Cardiac atrium fibroblast (primary cell): ENCODE results near the gene ABCC5. TPM values are rescaled to one million over a fixed set of nuclear protein-coding genes. Genes with fewer than 3 reads are reported as not detected.

Experiments
- total RNA-seq: library from RNA; depleted of rRNA; stranded (reverse); fragments of >200 nt; gene quantifications from 2 replicates; pipeline ENCODE4 v1.2.3, GENCODE V29; 2015

ABCC5 gene
- 9.4 and 12.1 TPM in 2 replicates for total RNA-seq

GRCh38 chr3:184017672-184018423 lies at the start of gene ABCC5:
Gene ABCC5 (minus strand): TSS chr3:184017884. CDS start chr3:184014392, 3,492 bp downstream.

GRCh38 chr3:184052767-184053166 lies 35.1 kb upstream of the ABCC5 start, which contains the start of gene HTR3C:
Gene HTR3C (plus strand): TSS chr3:184053047. CDS start chr3:184053081, 34 bp downstream.

GRCh38 chr3:184031187-184031792 lies 13.6 kb upstream of the ABCC5 start, which contains the start of gene HTR3D:
Gene HTR3D (plus strand): TSS chr3:184031742. CDS start chr3:184031742, 0 bp downstream.

GRCh38 chr3:183884427-183885296 lies 133.0 kb downstream of the ABCC5 start, which contains the start of gene PARL:
Gene PARL (minus strand): TSS chr3:183884880. CDS start chr3:183884846, 34 bp downstream.

Other genes starting within 250 kb of the ABCC5 start
- under 0.01 and 4.5 TPM in 2 replicates for gene MAP6D1, start 192.3 kb downstream of the ABCC5 start, total RNA-seq
- 28.7 and 39.0 TPM in 2 replicates for gene PARL, start 133.0 kb downstream of the ABCC5 start, total RNA-seq
- not detected in 2 replicates for gene HTR3D, start 13.9 kb upstream of the ABCC5 start, total RNA-seq
- gene HTR3C, start 35.2 kb upstream of the ABCC5 start, total RNA-seq, result not detected in 2 replicates
- not detected in 2 replicates for gene HTR3E, start 79.2 kb upstream of the ABCC5 start, total RNA-seq
- gene EIF2B5, start 117.5 kb upstream of the ABCC5 start, total RNA-seq, result 18.6 and 22.2 TPM in 2 replicates
- 30.7 and 34.8 TPM in 2 replicates for gene DVL3, start 137.5 kb upstream of the ABCC5 start, total RNA-seq
- gene AP2M1, start 157.0 kb upstream of the ABCC5 start, total RNA-seq, result 371 and 429 TPM in 2 replicates
- gene ABCF3, start 168.3 kb upstream of the ABCC5 start, total RNA-seq, result 51.1 and 56.2 TPM in 2 replicates
- not detected in 2 replicates for gene VWA5B2, start 211.7 kb upstream of the ABCC5 start, total RNA-seq
- gene ALG3, start 231.1 kb upstream of the ABCC5 start, total RNA-seq, result 46.8 and 89.0 TPM in 2 replicates
- 3.6 and 5.2 TPM in 2 replicates for gene EEF1AKMT4, start 231.8 kb upstream of the ABCC5 start, total RNA-seq
- 0.65 TPM in 1 of 2 replicates, not detected in the other for gene CAMK2N2, start 243.7 kb upstream of the ABCC5 start, total RNA-seq